ENCODE results near the gene KMT2E. TPM values are rescaled to one million over a fixed set of nuclear protein-coding genes. Genes with fewer than 3 reads are reported as not detected.

The KMT2E gene
- total RNA-seq, 2 donors from 2014 or later, result 105 to 122 TPM

DNA sequence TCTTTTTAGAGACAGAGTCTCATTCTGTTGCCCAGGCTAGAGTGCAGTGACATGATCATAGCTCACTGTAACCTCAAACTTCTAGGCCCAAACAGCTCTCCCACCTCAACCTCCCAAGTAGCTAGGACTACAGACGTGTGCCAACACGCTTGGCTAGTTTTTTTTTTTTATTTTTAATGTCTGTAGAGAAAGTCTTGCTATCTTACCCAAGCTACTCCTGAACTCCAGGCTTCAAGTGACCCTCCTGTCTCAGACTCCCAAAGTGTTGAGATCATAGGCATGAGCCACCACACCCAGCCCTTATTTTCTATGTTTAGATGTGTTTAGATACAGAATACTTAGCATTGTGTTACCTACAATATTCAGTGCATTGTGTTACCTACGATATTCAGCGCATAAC, 46.4 kb downstream of the KMT2E start:
- DNase-seq (ENCODE audit: low spot score in 2 of 2) (no peak), ATAC-seq (peak in 1 of 2 donors; percentile 18)
- Mint-ChIP-seq H3K9me3 (no peaks in the 10 kb centered on the region), H3K27ac (peak overlapping the region; percentile 54 to 87), H3K36me3 (peaks cover 0 to 29% of the 10 kb centered on the region in 2 donors)

DNA sequence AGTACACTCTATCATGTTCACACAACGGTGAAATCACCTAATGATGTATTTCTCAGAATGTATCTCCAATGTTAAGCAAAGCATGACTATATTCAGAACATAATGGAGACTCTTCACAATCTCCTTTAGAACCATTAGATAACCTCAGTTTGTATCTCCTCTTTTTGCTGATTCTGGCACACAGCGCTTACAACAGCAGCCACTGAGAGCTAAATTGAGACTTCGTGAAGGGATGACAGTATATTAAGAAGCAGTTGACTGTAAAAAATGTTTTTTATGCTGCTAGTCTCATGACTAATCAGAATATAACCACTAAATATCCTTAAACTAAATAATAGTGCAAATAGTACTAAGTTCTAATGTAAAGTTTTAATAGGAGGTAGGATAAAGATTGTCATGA, 46.9 kb downstream of the KMT2E start:
- Mint-ChIP-seq H3K27ac (peak overlapping the region; percentile 38 to 54), H3K9me3 (no peaks in the 10 kb centered on the region), H3K36me3 (peaks cover 0 to 29% of the 10 kb centered on the region in 2 donors)
- ATAC-seq, result no peak
- no peak for DNase-seq (ENCODE audit: low spot score in 2 of 2)

DNA sequence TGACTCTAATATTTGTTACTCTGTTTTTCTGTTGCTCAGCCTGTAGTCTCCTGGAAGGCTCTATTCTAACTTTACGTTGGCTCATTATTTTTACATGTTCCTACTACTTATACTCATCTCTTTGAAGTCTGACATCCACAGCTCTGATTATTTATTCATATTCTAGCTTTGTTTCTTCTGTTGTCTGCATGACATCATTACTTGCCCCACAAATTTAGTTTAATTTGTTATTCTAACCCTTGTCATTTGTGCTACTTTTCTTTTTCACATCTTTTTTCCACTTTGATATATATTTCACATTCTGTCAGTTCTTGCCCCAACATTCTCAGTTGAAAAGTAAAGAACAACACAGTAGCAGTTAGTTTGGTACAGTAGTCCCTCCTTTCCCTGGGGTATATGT, 51.1 kb downstream of the KMT2E start:
- DNase-seq (ENCODE audit: low spot score in 2 of 2) (no peak), ATAC-seq (no peak)
- H3K9me3 Mint-ChIP-seq, result no peaks in the 10 kb centered on the region
- peaks cover 0 to 36% of the 10 kb centered on the region in 2 donors for H3K36me3 Mint-ChIP-seq
- H3K27ac Mint-ChIP-seq, result no peak overlapping the region

DNA sequence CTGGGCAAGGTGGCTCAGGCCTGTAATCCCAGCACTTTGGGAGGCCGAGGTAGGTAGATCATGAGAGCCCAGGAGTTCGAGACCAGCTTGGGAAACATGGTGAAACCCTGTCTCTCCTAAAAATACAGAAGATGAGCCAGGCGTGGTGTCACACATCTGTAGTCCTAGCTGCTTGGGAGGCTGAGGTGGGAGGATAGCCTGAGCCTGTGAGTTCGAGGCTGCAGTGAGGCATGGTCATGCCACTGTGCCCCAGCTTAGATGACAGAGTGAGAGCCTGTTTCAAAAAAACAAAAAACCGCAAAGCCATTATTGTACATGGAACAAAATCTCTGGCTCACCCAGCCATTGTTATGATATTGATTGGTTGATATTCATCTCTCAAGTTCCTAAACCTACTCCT, 53.7 kb downstream of the KMT2E start:
- Mint-ChIP-seq H3K36me3 (peaks cover 0 to 38% of the 10 kb centered on the region in 2 donors), H3K9me3 (no peaks in the 10 kb centered on the region), H3K27ac (peak overlapping the region in 1 of 2 donors; percentile 17)
- ATAC-seq, result no peak
- DNase-seq (ENCODE audit: low spot score in 2 of 2), result no peak

DNA sequence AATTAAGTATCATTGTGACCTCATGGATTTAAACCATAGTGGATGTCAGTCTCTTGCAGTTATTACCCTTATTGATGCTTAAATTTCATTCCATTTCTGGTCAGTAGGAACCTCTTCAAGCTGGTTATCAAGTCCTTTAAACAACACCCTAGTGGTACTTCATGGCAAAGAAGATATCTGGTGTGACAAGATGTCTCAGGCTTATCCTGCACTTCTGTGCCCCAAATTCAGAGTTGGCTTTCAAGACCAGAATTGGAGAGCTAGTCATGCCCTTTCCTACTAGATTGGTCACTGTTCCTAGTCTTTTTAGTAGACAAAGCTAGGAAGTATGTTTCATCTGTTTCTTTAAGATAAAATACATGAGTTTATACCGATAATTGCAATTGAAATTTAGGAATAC, 54.9 kb downstream of the KMT2E start:
- peaks cover 0 to 38% of the 10 kb centered on the region in 2 donors for H3K36me3 Mint-ChIP-seq
- ATAC-seq (no peak), DNase-seq (ENCODE audit: low spot score in 2 of 2) (no peak)
- no peaks in the 10 kb centered on the region for H3K9me3 Mint-ChIP-seq
- H3K27ac Mint-ChIP-seq, result no peak overlapping the region

DNA sequence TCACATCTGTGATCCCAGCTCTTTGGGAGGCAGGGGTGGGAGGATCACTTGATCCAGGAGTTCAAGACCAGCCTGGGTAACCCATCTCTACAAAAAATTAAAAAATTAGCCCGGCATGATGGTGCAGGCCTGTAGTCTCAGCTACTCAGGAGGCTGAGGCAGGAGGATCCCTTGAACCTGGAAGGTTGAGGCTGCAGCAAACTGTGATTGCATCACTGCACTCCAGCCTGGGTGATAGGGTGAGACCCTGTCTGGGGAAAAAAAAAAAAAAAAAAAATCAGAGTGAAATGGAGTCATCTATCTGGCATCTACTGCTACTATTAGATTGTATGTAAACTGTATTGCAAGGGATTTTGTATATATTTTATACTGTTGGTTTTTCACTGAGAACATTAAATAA, 59.1 kb downstream of the KMT2E start:
- ATAC-seq (no peak), DNase-seq (ENCODE audit: low spot score in 2 of 2) (no peak)
- Mint-ChIP-seq H3K9me3 (no peaks in the 10 kb centered on the region), H3K27ac (no peak overlapping the region), H3K36me3 (peaks cover 11 to 42% of the 10 kb centered on the region in 2 donors)

DNA sequence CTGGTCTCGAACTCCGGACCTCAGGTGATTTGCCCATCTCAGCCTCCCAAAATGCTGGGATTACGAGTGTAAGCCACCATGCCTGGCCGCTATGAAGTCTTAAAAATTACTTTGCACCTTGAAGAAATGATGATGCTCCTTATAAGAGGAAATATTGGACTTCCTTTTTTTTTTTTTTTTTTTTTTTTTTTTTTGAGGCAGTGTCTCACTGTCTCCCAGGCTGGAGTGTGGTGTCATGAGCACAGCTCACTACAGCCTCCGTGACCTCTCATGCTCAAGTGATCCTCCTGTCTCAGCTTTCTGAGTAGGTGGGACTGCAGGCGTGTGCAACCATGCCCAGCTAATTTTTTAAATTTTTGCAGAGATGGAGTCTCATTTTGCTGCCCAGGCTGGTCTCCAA, 65.3 kb downstream of the KMT2E start:
- peak overlapping the region in 1 of 2 donors; percentile 60 for H3K27ac Mint-ChIP-seq
- peaks cover 14 to 33% of the 10 kb centered on the region in 2 donors for H3K36me3 Mint-ChIP-seq
- no peaks in the 10 kb centered on the region for H3K9me3 Mint-ChIP-seq
- ATAC-seq (no peak), DNase-seq (ENCODE audit: low spot score in 2 of 2) (no peak)

DNA sequence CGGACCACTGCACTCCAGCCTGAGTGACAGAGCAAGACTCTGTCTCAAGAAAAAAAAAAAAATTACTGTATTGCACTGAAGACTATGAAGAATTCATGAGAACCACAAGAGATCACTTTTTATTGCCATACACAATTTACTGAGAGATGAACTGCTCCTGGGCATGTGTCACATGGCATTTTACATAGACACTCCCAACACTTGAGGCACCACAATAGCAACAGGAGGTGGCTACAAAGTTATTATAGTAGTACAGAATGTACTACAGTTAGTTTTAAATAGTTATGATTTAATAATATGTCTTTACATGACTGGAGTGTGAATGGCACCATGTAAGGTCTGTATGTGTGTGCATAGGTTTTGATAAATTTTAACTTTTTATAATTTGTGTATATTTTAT, 70.6 kb downstream of the KMT2E start:
- DNase-seq (ENCODE audit: low spot score in 2 of 2) (no peak), ATAC-seq (no peak)
- no peaks in the 10 kb centered on the region for H3K9me3 Mint-ChIP-seq
- H3K27ac Mint-ChIP-seq, result peak overlapping the region; percentile 48 to 65
- peaks cover 7 to 30% of the 10 kb centered on the region in 2 donors for H3K36me3 Mint-ChIP-seq

DNA sequence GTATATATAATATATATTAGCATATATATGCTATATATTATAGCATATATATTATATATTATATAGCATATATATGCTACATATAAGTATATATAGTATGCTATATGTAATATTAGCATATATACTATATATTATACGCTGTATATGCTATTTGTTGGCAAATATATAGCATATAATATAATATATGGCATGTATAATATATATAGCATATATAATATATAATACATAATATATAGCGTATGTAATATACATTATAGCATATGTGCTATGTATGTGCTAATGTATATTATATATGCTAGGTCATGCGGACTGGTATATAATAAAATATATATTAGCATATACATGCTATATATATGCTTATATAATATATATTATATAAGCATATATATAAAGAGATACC, 72.8 kb downstream of the KMT2E start:
- ATAC-seq, result no peak
- no peak for DNase-seq (ENCODE audit: low spot score in 2 of 2)
- H3K27ac Mint-ChIP-seq, result no peak overlapping the region
- H3K36me3 Mint-ChIP-seq, result peaks cover 7 to 35% of the 10 kb centered on the region in 2 donors
- no peaks in the 10 kb centered on the region for H3K9me3 Mint-ChIP-seq

DNA sequence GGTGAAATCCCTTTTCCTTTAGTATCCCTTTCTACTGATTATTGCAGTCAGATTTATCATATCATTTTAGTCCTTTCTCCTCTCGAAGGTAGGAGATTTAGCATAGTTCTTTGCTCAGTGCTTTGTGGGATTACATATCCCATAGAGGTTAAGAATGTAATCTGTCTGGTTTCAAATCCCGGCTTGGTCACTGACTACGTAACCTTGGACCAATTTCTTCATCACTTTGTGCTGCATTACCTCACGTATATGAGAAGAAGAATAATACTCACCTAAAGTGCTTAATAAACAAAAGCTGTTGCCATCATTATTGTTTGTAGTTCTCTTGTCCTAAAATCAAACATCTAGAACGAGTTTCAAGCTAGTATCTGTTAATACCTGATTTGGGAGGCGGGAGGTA, 74.0 kb downstream of the KMT2E start:
- peak overlapping the region in 1 of 2 donors; percentile 40 for H3K27ac Mint-ChIP-seq

DNA sequence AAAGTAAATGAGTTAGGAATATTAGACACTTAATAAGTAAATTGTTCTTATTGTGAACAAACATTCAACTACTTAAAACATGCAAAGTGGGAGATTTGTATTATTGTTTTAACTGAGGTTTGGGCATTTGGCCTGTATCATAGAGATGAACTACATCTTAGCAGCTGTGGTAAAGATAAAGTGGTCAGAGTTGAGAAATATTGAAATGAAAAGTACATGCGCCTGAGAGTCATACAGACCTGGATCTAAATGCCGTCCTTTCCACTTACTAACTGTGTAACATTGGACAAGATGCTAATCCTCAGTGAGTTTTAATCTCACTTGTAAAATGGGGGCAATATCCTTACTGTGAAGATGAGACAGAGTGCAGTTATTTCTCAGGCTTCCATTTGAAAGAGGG, 74.5 kb downstream of the KMT2E start:
- no peak for ATAC-seq
- Mint-ChIP-seq H3K9me3 (no peaks in the 10 kb centered on the region), H3K36me3 (peaks cover 0 to 38% of the 10 kb centered on the region in 2 donors), H3K27ac (no peak overlapping the region)
- no peak for DNase-seq (ENCODE audit: low spot score in 2 of 2)

More for the DNA sequence above, 74.0 kb downstream of the KMT2E start:
- DNase-seq (ENCODE audit: low spot score in 2 of 2) (no peak), ATAC-seq (no peak)
- Mint-ChIP-seq H3K9me3 (no peaks in the 10 kb centered on the region), H3K36me3 (peaks cover 2 to 41% of the 10 kb centered on the region in 2 donors)

DNA sequence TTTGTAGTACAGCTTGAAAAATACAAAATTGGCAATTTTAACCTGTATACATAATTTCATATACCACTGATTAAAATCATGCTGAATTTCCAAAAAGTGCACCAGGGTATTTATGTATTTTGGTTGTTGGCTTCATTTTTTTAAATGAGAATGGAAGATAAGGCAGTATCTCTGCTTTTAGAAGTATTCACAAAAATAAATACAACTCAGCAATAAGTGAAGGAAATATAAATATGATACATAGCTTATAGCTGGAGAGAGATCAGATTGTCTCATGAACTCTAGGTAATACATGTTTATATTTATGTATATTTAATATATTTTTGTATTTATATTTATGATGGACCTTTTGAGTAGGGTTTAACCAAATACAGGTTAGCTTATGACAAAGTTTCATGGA, 81.0 kb downstream of the KMT2E start:
- DNase-seq (ENCODE audit: low spot score in 2 of 2) (no peak), ATAC-seq (no peak)
- Mint-ChIP-seq H3K9me3 (no peaks in the 10 kb centered on the region), H3K27ac (peak overlapping the region in 1 of 2 donors; percentile 70), H3K36me3 (peaks cover 0 to 35% of the 10 kb centered on the region in 2 donors)

DNA sequence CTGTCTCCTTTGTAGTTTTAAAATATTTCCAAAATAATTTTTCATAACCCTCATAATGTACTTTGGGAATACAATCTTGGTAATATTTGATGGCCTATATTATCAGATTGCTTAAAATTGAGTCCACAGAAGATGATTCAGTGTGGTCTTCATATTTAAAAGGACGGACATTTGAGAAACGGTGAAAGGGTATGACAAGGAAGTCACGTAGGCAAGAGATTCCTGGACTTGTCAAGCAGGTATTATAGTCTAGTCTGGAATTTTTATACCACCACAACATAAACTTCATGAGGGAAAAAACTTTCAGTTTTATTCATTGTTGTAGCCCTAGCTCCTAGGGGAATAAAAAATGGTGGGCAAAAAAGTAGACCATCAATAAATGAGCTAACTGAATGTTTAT, 82.3 kb downstream of the KMT2E start:
- Mint-ChIP-seq H3K27ac (peak overlapping the region in 1 of 2 donors; percentile 60), H3K36me3 (peaks cover 0 to 45% of the 10 kb centered on the region in 2 donors), H3K9me3 (no peaks in the 10 kb centered on the region)
- DNase-seq (ENCODE audit: low spot score in 2 of 2), result no peak
- ATAC-seq, result no peak

DNA sequence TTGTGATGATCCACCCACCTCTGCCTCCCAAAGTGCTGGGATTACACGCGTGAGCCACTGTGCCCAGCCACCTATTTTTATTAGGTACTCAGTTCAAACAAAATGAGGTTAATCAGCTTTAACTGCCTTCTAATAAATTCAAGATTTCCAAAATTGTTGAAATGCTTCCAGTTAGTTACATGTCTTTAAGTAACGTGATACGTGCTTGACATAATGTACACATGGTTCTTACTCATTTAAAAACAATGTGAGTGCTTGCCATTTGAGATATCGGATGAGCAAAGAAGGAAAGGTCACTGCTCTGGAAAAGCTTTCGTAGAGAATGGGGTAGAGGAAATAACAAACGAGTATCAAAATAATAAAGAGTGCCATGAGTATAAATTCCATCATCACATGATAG, 83.6 kb downstream of the KMT2E start:
- Mint-ChIP-seq H3K9me3 (no peaks in the 10 kb centered on the region), H3K27ac (peak overlapping the region in 1 of 2 donors; percentile 82), H3K36me3 (peaks cover 0 to 37% of the 10 kb centered on the region in 2 donors)
- DNase-seq (ENCODE audit: low spot score in 2 of 2) (no peak), ATAC-seq (no peak)

DNA sequence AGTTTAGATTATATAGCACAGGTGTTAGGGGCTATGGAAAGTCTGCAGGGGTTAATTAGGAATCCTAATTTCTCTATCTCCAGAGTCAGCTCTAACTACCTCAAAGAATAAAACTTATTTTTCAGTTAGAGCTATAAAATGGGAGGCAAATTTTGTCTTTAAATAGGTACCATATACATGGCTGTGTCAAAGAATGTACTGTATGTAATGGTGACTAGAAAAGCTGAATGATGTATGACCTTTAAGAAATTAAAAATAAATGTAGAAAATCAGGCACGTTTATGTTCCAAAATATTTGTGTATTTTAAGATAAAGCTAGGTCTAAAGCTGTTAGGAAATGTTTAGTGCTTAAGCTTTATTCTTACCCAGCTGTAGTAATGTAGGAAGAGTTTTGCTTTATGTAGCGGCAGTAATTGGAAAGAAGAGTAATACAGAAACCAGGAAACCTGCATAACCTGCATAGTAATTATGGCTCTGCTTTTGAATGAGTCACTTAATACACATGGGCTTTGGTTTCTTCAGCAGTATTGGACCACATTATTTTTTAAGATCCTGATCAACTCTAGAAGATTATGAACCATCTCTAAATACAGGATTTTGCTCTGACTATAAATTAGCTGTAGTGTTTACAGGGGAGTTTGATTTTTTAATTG, 85.0 kb downstream of the KMT2E start:
- Mint-ChIP-seq H3K36me3 (peaks cover 4 to 47% of the 10 kb centered on the region in 2 donors), H3K27ac (peak overlapping the region in 1 of 2 donors; percentile 80), H3K9me3 (no peaks in the 10 kb centered on the region)
- ATAC-seq (peak; percentile 88 to 97), DNase-seq (ENCODE audit: low spot score in 2 of 2) (no peak)

DNA sequence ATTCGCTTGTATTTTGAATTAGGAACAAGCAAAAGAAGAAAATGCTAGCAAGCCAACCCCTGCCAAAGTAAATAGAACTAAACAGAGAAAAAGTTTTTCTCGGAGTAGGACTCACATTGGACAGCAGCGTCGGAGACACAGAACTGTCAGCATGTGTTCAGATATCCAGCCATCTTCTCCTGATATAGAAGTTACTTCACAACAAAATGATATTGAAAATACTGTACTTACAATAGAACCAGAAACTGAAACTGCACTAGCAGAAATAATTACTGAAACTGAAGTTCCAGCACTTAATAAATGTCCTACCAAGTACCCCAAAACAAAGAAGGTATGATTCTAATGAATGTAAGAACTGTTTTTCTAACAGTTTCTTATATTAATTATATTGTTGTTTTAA, 87.9 kb downstream of the KMT2E start:
- DNase-seq (ENCODE audit: low spot score in 2 of 2), result no peak
- Mint-ChIP-seq H3K27ac (no peak overlapping the region), H3K36me3 (peaks cover 4 to 49% of the 10 kb centered on the region in 2 donors), H3K9me3 (no peaks in the 10 kb centered on the region)
- ATAC-seq, result no peak

DNA sequence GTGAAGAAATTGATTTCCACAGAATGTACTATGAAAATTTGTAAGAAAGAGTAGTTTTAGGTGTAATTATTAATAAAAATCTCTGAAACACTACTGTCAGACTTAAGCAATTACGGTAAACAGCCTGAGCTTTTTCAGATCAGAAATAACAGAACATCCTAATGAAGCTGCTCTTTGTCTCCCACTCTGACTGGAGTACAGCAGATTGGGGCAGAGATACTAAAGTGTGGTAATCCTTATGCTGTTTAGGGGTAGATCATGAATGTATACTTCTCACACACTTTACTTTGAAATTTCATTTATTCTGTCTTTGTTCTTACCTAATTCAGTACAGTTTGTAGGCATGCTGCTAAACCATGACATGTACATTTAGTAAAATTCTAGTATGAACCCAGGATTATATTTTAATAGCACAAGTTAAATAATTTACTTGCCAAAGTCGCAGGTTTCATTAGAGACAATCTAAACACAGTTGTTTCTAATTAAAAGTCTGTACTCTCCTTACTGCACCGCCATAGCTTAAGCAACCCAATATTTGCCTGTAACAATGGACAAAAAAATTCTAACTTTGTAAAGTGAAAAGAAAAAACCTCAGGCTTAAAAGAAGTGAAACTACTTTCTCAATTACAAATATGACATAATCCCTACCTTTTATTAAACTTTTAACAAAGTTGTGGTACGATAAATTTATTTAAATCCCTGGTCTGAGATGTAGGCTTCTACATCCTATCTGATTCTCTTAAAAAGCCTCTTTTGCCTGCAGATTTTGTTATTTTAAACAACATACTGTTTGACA, 88.8 kb downstream of the KMT2E start:
- DNase-seq (ENCODE audit: low spot score in 2 of 2) (no peak), ATAC-seq (no peak)
- H3K27ac Mint-ChIP-seq, result peak overlapping the region; percentile 62
- H3K9me3 Mint-ChIP-seq, result no peaks in the 10 kb centered on the region
- H3K36me3 Mint-ChIP-seq, result peaks cover 4 to 49% of the 10 kb centered on the region in 2 donors
